HUES48 (cell line): Measurements from ENCODE around the gene SLC25A33.

Experiments
- H3K27ac ChIP-seq: one replicate; pipeline ENCODE4 v1.7.0; 2013; ENCODE audit warnings: low read depth, low read length, inconsistent platforms
- H3K27me3 ChIP-seq: 2 replicates; pipeline ENCODE4 v1.6.1; 2013; ENCODE audit warnings: mild to moderate bottlenecking, low read length; ENCODE audit not compliant: control insufficient read depth, insufficient read depth
- H3K36me3 ChIP-seq: 2 replicates; pipeline ENCODE4 v1.6.1; 2013; ENCODE audit warnings: low read length; ENCODE audit not compliant: control insufficient read depth, insufficient read depth
- H3K4me1 ChIP-seq: 2 replicates; pipeline ENCODE4 v1.6.1; 2013; ENCODE audit warnings: mild to moderate bottlenecking, low read length; ENCODE audit not compliant: control insufficient read depth, insufficient read depth
- H3K4me3 ChIP-seq: 2 replicates; pipeline ENCODE4 v1.5.1; 2013; ENCODE audit warnings: mild to moderate bottlenecking, low read depth, low read length
- H3K9ac ChIP-seq: 2 replicates; pipeline ENCODE4 v1.6.1; 2013; ENCODE audit warnings: mild to moderate bottlenecking, low read depth, low read length, moderate library complexity
- H3K9me3 ChIP-seq: 2 replicates; pipeline ENCODE4 v1.6.1; 2013; ENCODE audit warnings: low read length; ENCODE audit not compliant: control insufficient read depth, insufficient read depth

SLC25A33 gene

DNA sequence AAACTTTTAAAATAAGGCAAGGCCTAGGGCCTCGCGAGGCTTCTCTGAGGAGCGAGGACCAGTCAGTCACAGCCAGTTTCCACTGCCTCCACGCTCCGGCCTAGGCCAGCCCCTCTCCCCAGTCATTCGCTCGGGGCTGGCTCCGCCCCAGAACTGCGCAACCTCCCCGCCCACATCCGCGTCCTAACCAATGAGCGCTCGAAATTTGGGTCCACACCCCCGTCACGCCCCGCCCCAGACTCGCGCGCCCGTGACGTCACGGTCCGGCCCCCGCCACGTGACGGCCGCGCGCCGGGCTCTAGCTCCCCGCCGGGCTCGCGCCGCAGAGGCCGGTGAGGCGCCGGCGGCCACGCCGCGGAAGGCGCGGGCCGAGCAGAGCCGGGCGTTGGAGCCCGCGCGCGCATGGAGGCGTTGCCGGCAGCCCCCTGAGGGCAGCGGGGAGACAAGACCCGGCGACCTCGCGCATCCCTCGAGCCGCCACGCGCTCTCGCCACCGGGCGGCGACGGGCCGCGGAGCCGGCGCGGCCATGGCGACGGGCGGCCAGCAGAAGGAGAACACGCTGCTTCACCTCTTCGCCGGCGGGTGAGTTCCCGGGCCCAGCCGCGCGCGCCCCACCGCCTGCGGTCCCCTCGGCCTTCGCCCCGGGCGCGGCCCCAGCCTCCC, at the start of gene SLC25A33:
TSS of gene SLC25A33 (plus strand) at position 301 of the 664 bp plus-strand sequence. CDS start at position 528, 227 bp downstream.
- Histone ChIP-seq H3K9ac (peak within 1 kb of the TSS; percentile 82), H3K4me3 (peak within 1 kb of the TSS; percentile 97), H3K4me1 (peaks cover 16% of the 10 kb centered on the region), H3K27me3 (no peaks in the 10 kb centered on the region), H3K9me3 (no peaks in the 10 kb centered on the region), H3K36me3 (peaks cover 7% of the 10 kb centered on the region; the same call in 1 of the 2 replicates), H3K27ac (peak within 1 kb of the TSS; percentile 69)

GRCh38 chr1:9490605-9491339, 48.5 kb upstream of the SLC25A33 start:
- Histone ChIP-seq H3K9ac (no peak overlapping the region), H3K36me3 (no peaks in the 10 kb centered on the region), H3K4me3 (no peak overlapping the region), H3K9me3 (no peaks in the 10 kb centered on the region), H3K27me3 (peaks cover 13% of the 10 kb centered on the region), H3K4me1 (no peaks in the 10 kb centered on the region), H3K27ac (no peak overlapping the region)

DNA sequence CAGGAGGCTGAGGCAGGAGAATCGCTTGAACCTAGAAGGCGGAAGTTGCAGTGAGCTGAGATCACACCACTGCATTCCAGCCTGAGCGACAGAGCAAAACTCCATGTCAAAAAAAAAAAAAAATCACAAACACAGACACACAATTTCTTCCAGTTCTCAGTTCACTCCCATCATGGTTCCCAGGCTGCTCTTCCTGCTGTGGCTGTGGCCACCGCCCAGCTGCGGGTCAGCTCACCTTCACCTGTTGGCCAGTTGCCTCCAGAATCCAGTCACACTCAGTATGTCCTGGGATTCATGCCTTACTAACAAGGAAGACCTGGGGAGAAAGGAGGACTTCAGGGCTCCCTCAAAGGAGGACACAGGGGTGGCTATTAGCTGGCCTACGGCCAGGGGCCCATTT, 45.9 kb upstream of the SLC25A33 start:
- no peaks in the 10 kb centered on the region for H3K9me3 ChIP-seq
- no peak overlapping the region for H3K27ac ChIP-seq
- H3K9ac ChIP-seq = no peak overlapping the region
- H3K27me3 ChIP-seq = peaks cover 16% of the 10 kb centered on the region
- no peak overlapping the region for H3K4me3 ChIP-seq
- H3K36me3 ChIP-seq = no peaks in the 10 kb centered on the region
- H3K4me1 ChIP-seq = no peaks in the 10 kb centered on the region

- Histone ChIP-seq H3K9ac (no peak overlapping the region; the same call in 1 of the 2 replicates), H3K27ac (no peak overlapping the region), H3K27me3 (peaks cover 16% of the 10 kb centered on the region), H3K36me3 (no peaks in the 10 kb centered on the region), H3K4me1 (no peaks in the 10 kb centered on the region), H3K9me3 (no peaks in the 10 kb centered on the region), H3K4me3 (peak overlapping the region; percentile 45; the same call in 1 of the 2 replicates)
Observed at GRCh38 chr1:9494936-9495758, 44.1 kb upstream of the SLC25A33 start.

DNA sequence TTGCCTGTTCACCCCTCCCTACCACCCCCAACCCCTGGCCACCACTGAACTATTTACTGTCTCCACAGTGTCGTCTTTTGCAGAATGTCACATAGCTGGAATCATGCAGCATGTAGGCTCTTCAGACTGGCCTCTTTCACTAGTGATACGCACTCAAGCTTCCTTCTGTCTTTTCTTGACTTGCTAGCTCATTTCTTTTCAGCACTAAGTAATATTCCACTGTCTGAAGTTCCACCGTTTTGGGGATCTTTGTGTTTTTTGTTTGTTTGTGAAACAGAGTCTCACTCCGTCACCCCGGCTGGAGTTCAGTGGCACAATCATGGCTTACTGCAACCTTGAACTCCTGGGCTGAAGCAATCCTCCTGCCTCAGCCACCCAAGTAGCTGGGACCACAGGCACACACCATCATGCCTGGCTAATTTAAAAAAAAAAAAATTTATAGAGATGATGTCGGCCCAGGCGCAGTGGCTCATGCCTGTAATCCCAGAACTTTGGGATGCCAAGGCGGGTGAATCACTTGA, 43.4 kb upstream of the SLC25A33 start:
- Histone ChIP-seq H3K9me3 (no peaks in the 10 kb centered on the region), H3K27ac (no peak overlapping the region), H3K27me3 (peaks cover 16% of the 10 kb centered on the region), H3K4me3 (no peak overlapping the region), H3K9ac (no peak overlapping the region), H3K36me3 (no peaks in the 10 kb centered on the region), H3K4me1 (no peaks in the 10 kb centered on the region)

DNA sequence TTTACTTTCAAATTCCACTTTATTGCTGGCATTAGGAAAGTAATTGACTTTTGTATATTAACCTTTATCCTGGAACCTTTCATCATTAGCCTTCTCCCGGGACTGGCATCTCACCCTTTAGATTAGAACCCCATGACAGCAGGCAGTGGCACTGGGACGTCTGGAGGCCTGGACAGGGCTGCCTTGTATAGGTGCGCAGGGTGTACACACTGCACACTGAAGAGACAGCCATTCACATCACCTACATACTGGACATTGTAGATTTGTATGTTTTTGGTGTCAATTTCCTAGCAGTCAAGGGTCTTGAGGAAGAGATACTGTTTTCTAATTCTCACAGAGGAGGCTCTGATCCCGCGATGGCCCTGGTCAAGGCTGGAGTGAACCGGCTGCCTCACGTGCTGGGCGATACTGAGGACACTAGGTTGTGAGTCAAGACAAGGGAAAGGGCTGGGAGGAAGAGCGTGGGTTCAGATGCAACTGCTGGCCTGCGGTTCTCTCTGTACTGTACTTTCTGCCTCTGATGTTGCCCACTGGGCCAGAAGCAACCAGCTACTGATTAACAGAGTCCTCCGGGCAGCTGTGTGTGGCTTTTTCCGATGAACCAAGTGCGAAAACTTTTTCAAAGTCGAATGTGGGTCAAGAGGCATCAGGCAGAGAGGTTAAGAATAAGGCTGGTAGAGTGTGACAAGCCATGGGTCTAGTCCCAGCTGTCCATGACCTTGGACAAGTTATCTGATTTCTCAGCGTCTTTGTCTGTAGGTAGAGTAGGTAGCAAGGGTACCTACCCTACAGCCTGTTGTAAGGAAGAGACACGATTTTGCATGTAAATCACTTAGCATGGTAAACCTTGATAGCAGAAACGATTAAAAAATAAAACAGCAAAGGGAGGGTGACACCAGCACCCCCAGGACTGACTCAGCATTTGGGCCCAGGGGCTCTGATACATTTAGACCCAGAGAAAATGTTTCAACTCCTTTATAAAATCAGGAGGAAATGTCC, 38.2 kb upstream of the SLC25A33 start:
- Histone ChIP-seq H3K9ac (no peak overlapping the region), H3K4me3 (no peak overlapping the region), H3K9me3 (no peaks in the 10 kb centered on the region), H3K4me1 (no peaks in the 10 kb centered on the region), H3K36me3 (no peaks in the 10 kb centered on the region), H3K27me3 (peaks cover under 1% of the 10 kb centered on the region), H3K27ac (no peak overlapping the region)

- Histone ChIP-seq H3K36me3 (no peaks in the 10 kb centered on the region), H3K27ac (no peak overlapping the region), H3K9ac (no peak overlapping the region), H3K9me3 (no peaks in the 10 kb centered on the region), H3K4me3 (no peak overlapping the region), H3K4me1 (no peaks in the 10 kb centered on the region), H3K27me3 (no peaks in the 10 kb centered on the region)
Observed at GRCh38 chr1:9503001-9503675, 36.1 kb upstream of the SLC25A33 start.

- Histone ChIP-seq H3K36me3 (no peaks in the 10 kb centered on the region), H3K9ac (no peak overlapping the region), H3K9me3 (no peaks in the 10 kb centered on the region), H3K27ac (no peak overlapping the region), H3K27me3 (no peaks in the 10 kb centered on the region), H3K4me1 (no peaks in the 10 kb centered on the region), H3K4me3 (no peak overlapping the region)
Observed at GRCh38 chr1:9505143-9505542, 34.1 kb upstream of the SLC25A33 start.

- Histone ChIP-seq H3K27ac (no peak overlapping the region), H3K27me3 (no peaks in the 10 kb centered on the region), H3K4me3 (no peak overlapping the region), H3K36me3 (no peaks in the 10 kb centered on the region), H3K9me3 (no peaks in the 10 kb centered on the region), H3K4me1 (no peaks in the 10 kb centered on the region), H3K9ac (no peak overlapping the region)
Observed at GRCh38 chr1:9506901-9507300, 32.4 kb upstream of the SLC25A33 start.
